ENCODE data around the gene GALNT10. TPM values are rescaled to one million over a fixed set of nuclear protein-coding genes. Genes with fewer than 3 reads are reported as not detected.

GALNT10 gene
- total and polyA plus RNA-seq, 12 donors = 3.1 to 19.0 (median 11.7) TPM

GRCh38 chr5:154390096-154390495 is 199.6 kb downstream of the GALNT10 start:
- H3K4me1 ChIP-seq = peaks cover 0 to under 1% (median 0%) of the 10 kb centered on the region in 9 donors
- intact Hi-C loops (cut with DNase I) = no loop called here
- ATAC-seq (no peak), DNase-seq (no peak)
- 84 to 89% methylated on average over 8 of the region's 8 CpGs for WGBS, 2 donors
- no peaks in the 10 kb centered on the region for H3K9me3 ChIP-seq
- peaks cover 0 to 67% (median 0%) of the 10 kb centered on the region in 9 donors for H3K36me3 ChIP-seq
- H3K27ac ChIP-seq = no peak overlapping the region
- no peaks in the 10 kb centered on the region for H3K27me3 ChIP-seq
- no peak for TF ChIP-seq CTCF (IDR thresholded peaks at IDR 0.05)
- H3K4me3 ChIP-seq = no peak overlapping the region

- Histone ChIP-seq H3K4me3 (no peak overlapping the region), H3K9me3 (no peaks in the 10 kb centered on the region), H3K36me3 (peaks cover 0 to 63% (median 0%) of the 10 kb centered on the region in 9 donors), H3K27ac (no peak overlapping the region), H3K27me3 (no peaks in the 10 kb centered on the region), H3K4me1 (no peaks in the 10 kb centered on the region)
- ATAC-seq (no peak), DNase-seq (no peak)
- no peak for TF ChIP-seq CTCF (IDR thresholded peaks at IDR 0.05)
- intact Hi-C loops (cut with DNase I) = no loop called here
- 85 to 86% methylated on average over 7 of the region's 7 CpGs for WGBS, 2 donors
Measured at GRCh38 chr5:154390746-154391359, 200.3 kb downstream of the GALNT10 start.

- 96 to 97% methylated on average over 2 of the region's 2 CpGs for WGBS, 2 donors
- H3K36me3 ChIP-seq = peaks cover 0 to 54% (median 0%) of the 10 kb centered on the region in 9 donors
- H3K4me3 ChIP-seq = no peak overlapping the region
- intact Hi-C loops (cut with DNase I) = loop anchor here in 1 of 10 donors (2.0 kb wide), 1 partner anchor 19 kb away; no protein-coding TSS in a partner anchor
- DNase-seq (no peak), ATAC-seq (no peak)
- H3K27me3 ChIP-seq = no peaks in the 10 kb centered on the region
- no peaks in the 10 kb centered on the region for H3K9me3 ChIP-seq
- H3K27ac ChIP-seq = no peak overlapping the region
- no peaks in the 10 kb centered on the region for H3K4me1 ChIP-seq
- TF ChIP-seq CTCF (IDR thresholded peaks at IDR 0.05) = no peak
Measured at GRCh38 chr5:154391788-154392187, 201.3 kb downstream of the GALNT10 start.

GRCh38 chr5:154393850-154394249 is 203.3 kb downstream of the GALNT10 start:
- Histone ChIP-seq H3K27ac (no peak overlapping the region), H3K36me3 (peaks cover 0 to 39% (median 0%) of the 10 kb centered on the region in 9 donors), H3K4me1 (peaks cover 0 to 8% (median 0%) of the 10 kb centered on the region in 9 donors), H3K9me3 (no peaks in the 10 kb centered on the region), H3K4me3 (no peak overlapping the region), H3K27me3 (no peaks in the 10 kb centered on the region)
- ATAC-seq = no peak
- intact Hi-C loops (cut with DNase I) = loop anchor here in 1 of 10 donors (2.0 kb wide), 1 partner anchor 21 kb away; no protein-coding TSS in a partner anchor
- 89 to 93% methylated on average over 3 of the region's 3 CpGs for WGBS, 2 donors
- TF ChIP-seq CTCF (IDR thresholded peaks at IDR 0.05) = no peak
- DNase-seq = no peak

All from heart right ventricle (tissue), 16 donors.